Uterus (tissue), 2 donors: Measurements from ENCODE around the gene STAMBP.
"Not testable (repeated sequence)": the region's sequence is repeated elsewhere in the genome, so short reads cannot be mapped to it uniquely, and the experiment has no call there.

Experiments
- POLR2A ChIP-seq, 2 donors: fragments of 450-650 bp; IDR thresholded peaks; one replicate each; pipeline ENCODE4 v1.6.1; 2016; ENCODE audit warnings: antibody characterized with exemption in 2 of 2, mild to moderate bottlenecking in 1 of 2, moderate library complexity in 1 of 2
- TF ChIP-seq, protein P1 (sequence below), 4 experiments: fragments of 200-600 bp in 2 of 4; fragments of 450-650 bp in 2 of 4; sonication (generic) in 2 of 4; IDR thresholded peaks; one replicate each; pipeline ENCODE4 v1.5.1; 2016 to 2019; ENCODE audit warnings: antibody characterized with exemption in 4 of 4, mild to moderate bottlenecking in 2 of 4, moderate library complexity in 1 of 4

DNA sequence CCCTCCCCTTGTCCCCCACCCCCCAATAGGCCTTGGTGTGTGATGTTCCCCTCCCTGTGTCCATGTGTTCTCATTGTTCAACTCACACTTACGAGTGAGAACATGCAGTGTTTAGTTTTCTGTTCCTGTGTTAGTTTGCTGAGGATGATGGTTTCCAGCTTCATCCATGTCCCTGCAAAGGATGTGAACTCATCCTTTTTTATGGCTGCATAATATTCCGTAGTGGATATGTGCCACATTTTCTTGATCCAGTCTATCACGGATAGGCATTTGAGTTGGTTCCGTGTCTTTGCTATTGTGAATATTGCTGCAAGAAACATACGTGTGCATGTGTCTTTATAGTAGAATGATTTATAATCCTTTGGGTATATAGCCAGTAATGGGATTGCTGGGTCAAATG, 49.2 kb downstream of the STAMBP start:
- TF ChIP-seq, protein P1, sequence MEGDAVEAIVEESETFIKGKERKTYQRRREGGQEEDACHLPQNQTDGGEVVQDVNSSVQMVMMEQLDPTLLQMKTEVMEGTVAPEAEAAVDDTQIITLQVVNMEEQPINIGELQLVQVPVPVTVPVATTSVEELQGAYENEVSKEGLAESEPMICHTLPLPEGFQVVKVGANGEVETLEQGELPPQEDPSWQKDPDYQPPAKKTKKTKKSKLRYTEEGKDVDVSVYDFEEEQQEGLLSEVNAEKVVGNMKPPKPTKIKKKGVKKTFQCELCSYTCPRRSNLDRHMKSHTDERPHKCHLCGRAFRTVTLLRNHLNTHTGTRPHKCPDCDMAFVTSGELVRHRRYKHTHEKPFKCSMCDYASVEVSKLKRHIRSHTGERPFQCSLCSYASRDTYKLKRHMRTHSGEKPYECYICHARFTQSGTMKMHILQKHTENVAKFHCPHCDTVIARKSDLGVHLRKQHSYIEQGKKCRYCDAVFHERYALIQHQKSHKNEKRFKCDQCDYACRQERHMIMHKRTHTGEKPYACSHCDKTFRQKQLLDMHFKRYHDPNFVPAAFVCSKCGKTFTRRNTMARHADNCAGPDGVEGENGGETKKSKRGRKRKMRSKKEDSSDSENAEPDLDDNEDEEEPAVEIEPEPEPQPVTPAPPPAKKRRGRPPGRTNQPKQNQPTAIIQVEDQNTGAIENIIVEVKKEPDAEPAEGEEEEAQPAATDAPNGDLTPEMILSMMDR (IDR thresholded peaks at IDR 0.05) = not testable (repeated sequence)
- not testable (repeated sequence) for TF ChIP-seq POLR2A (IDR thresholded peaks at IDR 0.05)
